Tibial nerve (tissue), 4 donors: Measurements from ENCODE around the gene ISYNA1.

Experiments
- EP300 ChIP-seq, 2 donors: sonication (generic); formaldehyde crosslinking; IDR thresholded peaks; one replicate each; pipeline ENCODE4 v1.6.1; 2017; ENCODE audit warnings: antibody characterized with exemption in 2 of 2, mild to moderate bottlenecking in 1 of 2
- POLR2A ChIP-seq, 2 donors: fragments of 450-650 bp; IDR thresholded peaks; one replicate each; pipeline ENCODE4 v1.6.1; 2017; ENCODE audit warnings: antibody characterized with exemption in 2 of 2, mild to moderate bottlenecking in 2 of 2, moderate library complexity in 2 of 2
- TF ChIP-seq, protein P1 (sequence below), 5 experiments: fragments of 200-600 bp in 3 of 5; fragments of 450-650 bp in 2 of 5; sonication (generic) in 3 of 5; IDR thresholded peaks; one replicate each; pipeline ENCODE4 v1.5.1; 2016 to 2019; ENCODE audit warnings: antibody characterized with exemption in 5 of 5, mild to moderate bottlenecking in 3 of 5, moderate library complexity in 2 of 5

DNA sequence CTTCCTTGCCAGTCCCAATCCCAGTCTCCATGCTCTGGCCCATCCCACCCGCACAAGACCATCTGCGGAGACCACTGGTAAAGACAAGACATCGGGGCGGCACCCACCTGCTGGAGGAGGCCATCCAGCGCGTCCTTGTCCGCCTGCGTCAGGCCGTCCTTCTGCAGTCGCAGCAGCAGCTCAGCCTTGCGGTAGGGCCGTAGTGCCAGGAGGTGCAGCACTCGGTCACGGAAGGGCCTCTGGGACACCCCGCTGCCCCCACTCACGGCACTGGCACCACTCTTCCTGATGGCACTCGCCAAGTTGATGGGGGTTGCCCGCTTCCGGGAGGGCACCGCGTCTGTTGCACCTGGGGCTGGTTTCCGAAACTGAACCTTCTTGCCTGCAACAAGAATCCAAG is 23.5 kb upstream of the ISYNA1 start:
- no peak for TF ChIP-seq POLR2A (IDR thresholded peaks at IDR 0.05)
- TF ChIP-seq, protein P1, sequence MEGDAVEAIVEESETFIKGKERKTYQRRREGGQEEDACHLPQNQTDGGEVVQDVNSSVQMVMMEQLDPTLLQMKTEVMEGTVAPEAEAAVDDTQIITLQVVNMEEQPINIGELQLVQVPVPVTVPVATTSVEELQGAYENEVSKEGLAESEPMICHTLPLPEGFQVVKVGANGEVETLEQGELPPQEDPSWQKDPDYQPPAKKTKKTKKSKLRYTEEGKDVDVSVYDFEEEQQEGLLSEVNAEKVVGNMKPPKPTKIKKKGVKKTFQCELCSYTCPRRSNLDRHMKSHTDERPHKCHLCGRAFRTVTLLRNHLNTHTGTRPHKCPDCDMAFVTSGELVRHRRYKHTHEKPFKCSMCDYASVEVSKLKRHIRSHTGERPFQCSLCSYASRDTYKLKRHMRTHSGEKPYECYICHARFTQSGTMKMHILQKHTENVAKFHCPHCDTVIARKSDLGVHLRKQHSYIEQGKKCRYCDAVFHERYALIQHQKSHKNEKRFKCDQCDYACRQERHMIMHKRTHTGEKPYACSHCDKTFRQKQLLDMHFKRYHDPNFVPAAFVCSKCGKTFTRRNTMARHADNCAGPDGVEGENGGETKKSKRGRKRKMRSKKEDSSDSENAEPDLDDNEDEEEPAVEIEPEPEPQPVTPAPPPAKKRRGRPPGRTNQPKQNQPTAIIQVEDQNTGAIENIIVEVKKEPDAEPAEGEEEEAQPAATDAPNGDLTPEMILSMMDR (IDR thresholded peaks at IDR 0.05): no peak
- no peak for TF ChIP-seq EP300 (IDR thresholded peaks at IDR 0.05)
